IMR-90 (cell line): Measurements from ENCODE around the gene TEX264. TPM values are rescaled to one million over a fixed set of nuclear protein-coding genes. Genes with fewer than 3 reads are reported as not detected.

Source experiments
- ATAC-seq: fragments of 200-7000 bp; cut with Tn5 transposase; 2 replicates; pipeline ENCODE4 v1.9.1; 2020; ENCODE audit warnings: low read depth, mild to moderate bottlenecking, moderate library complexity
- BruUV-seq: library from RNA; stranded (reverse); fragments of 400-500 nt; replicated peaks from 2 replicates; lab custom pipeline; 2021; lab: Mats Ljungman, UMichigan
- CTCF ChIA-PET: fragments of 300-600 bp; formaldehyde crosslinking; extraction: SDS; loops from one replicate; lab custom pipeline; 2021; ENCODE audit warnings: antibody characterized with exemption; lab: Yijun Ruan, JAX
- POLR2A ChIA-PET: fragments of 300-600 bp; sonication (Branson Sonifier 250); formaldehyde crosslinking; loops from one replicate; lab custom pipeline; 2022; ENCODE audit warnings: antibody characterized with exemption; ENCODE audit not compliant: unreplicated experiment; lab: Charles Lee
- DNase-seq: peaks from one replicate; pipeline ENCODE4 v3.0.0; 2013
- H2AFZ ChIP-seq: replicated peaks from 2 replicates; pipeline ENCODE3; 2013; ENCODE audit warnings: low read length, mild to moderate bottlenecking; ENCODE audit not compliant: poor library complexity
- H2AK5ac ChIP-seq: 2 replicates; pipeline ENCODE4 v1.6.1; 2013; ENCODE audit warnings: low read depth, low read length, inconsistent platforms
- H2AK9ac ChIP-seq: replicated peaks from 2 replicates; pipeline ENCODE3; 2013; ENCODE audit warnings: mild to moderate bottlenecking, low read depth, low read length, moderate library complexity; ENCODE audit not compliant: poor library complexity
- H2BK120ac ChIP-seq: 2 replicates; pipeline ENCODE4 v1.6.1; 2013; ENCODE audit warnings: low read depth, low read length, inconsistent platforms
- H2BK15ac ChIP-seq: 3 replicates; pipeline ENCODE4 v1.6.1; 2013; ENCODE audit warnings: low read depth, low read length, inconsistent platforms
- H2BK20ac ChIP-seq: 2 replicates; pipeline ENCODE4 v1.6.1; 2013; ENCODE audit warnings: low read depth, mild to moderate bottlenecking, inconsistent platforms, low read length, moderate library complexity
- H2BK5ac ChIP-seq: 2 replicates; pipeline ENCODE4 v1.6.1; 2013; ENCODE audit warnings: mild to moderate bottlenecking, low read depth, low read length, inconsistent platforms; ENCODE audit not compliant: poor library complexity, severe bottlenecking
- H3K14ac ChIP-seq: replicated peaks from 2 replicates; pipeline ENCODE4 v1.6.1; 2013; ENCODE audit warnings: low read depth, low read length, inconsistent platforms
- H3K18ac ChIP-seq: 2 replicates; pipeline ENCODE4 v1.6.1; 2013; ENCODE audit warnings: low read depth, low read length, control low read depth
- H3K23ac ChIP-seq: 2 replicates; pipeline ENCODE4 v1.6.1; 2013; ENCODE audit warnings: low read depth, low read length, inconsistent platforms
- H3K27ac ChIP-seq: 2 replicates; pipeline ENCODE4 v1.5.1; 2013; ENCODE audit warnings: mild to moderate bottlenecking, control low read depth, low read length; ENCODE audit not compliant: insufficient read depth
- H3K27me3 ChIP-seq: 2 replicates; pipeline ENCODE4 v1.6.1; 2013; ENCODE audit warnings: low read length; ENCODE audit not compliant: control insufficient read depth, insufficient read depth
- H3K36me3 ChIP-seq: 2 replicates; pipeline ENCODE4 v1.6.1; 2013; ENCODE audit warnings: low read length, mixed read lengths; ENCODE audit not compliant: control insufficient read depth, insufficient read depth
- H3K4ac ChIP-seq: 2 replicates; pipeline ENCODE4 v1.6.1; 2013; ENCODE audit warnings: low read depth, low read length, inconsistent platforms
- H3K4me1 ChIP-seq: 2 replicates; pipeline ENCODE4 v1.6.1; 2013; ENCODE audit warnings: low read length, mixed read lengths; ENCODE audit not compliant: control insufficient read depth, insufficient read depth
- H3K4me2 ChIP-seq: 2 replicates; pipeline ENCODE4 v1.6.1; 2013; ENCODE audit warnings: low read depth, mild to moderate bottlenecking, control low read depth, low read length, moderate library complexity
- H3K4me3 ChIP-seq: 2 replicates; pipeline ENCODE4 v1.5.1; 2013; ENCODE audit warnings: low read depth, mild to moderate bottlenecking, control low read depth, low read length, moderate library complexity; ENCODE audit not compliant: insufficient read depth
- H3K56ac ChIP-seq: 2 replicates; pipeline ENCODE4 v1.6.1; 2013; ENCODE audit warnings: low read length, inconsistent platforms; ENCODE audit not compliant: insufficient read depth; ENCODE audit errors: extremely low read depth
- H3K79me1 ChIP-seq, 2 experiments: 2 replicates each; pipeline ENCODE4 v1.6.1; 2013; ENCODE audit warnings: low read length in 2 of 2, inconsistent platforms in 1 of 2, low read depth in 1 of 2
- H3K9ac ChIP-seq: 2 replicates; pipeline ENCODE4 v1.6.1; 2013; ENCODE audit warnings: low read depth, low read length, control low read depth
- H3K9me1 ChIP-seq: 2 replicates; pipeline ENCODE4 v1.6.1; 2013; ENCODE audit warnings: low read length, inconsistent platforms; ENCODE audit not compliant: insufficient read depth
- H3K9me3 ChIP-seq: 2 replicates; pipeline ENCODE4 v1.6.1; 2013; ENCODE audit warnings: low read length; ENCODE audit not compliant: control insufficient read depth, insufficient read depth
- H4K20me1 ChIP-seq: 2 replicates; pipeline ENCODE4 v1.6.1; 2013; ENCODE audit warnings: low read length, inconsistent platforms; ENCODE audit not compliant: insufficient read depth
- H4K5ac ChIP-seq: 2 replicates; pipeline ENCODE4 v1.6.1; 2013; ENCODE audit warnings: mild to moderate bottlenecking, low read depth, low read length, control low read depth
- H4K8ac ChIP-seq, 2 experiments: 2 replicates each; pipeline ENCODE4 v1.6.1; 2013; ENCODE audit warnings: low read depth in 2 of 2, low read length in 2 of 2, control low read depth in 1 of 2, inconsistent platforms in 1 of 2
- H4K91ac ChIP-seq: 2 replicates; pipeline ENCODE4 v1.6.1; 2013; ENCODE audit warnings: low read depth, low read length, inconsistent platforms; ENCODE audit not compliant: insufficient read depth
- CEBPB ChIP-seq: IDR thresholded peaks from 2 replicates; pipeline ENCODE4 v1.6.1; 2012; ENCODE audit warnings: low read depth, low read length, improper control_type of control experiment
- CHD1 ChIP-seq: IDR thresholded peaks from 2 replicates; pipeline ENCODE4 v1.6.1; 2012; ENCODE audit warnings: low read depth, low read length, improper control_type of control experiment
- ELK1 ChIP-seq: fragments of 150-350 bp; IDR thresholded peaks from 2 replicates; pipeline ENCODE4 v1.6.1; 2016; ENCODE audit warnings: low read depth, mild to moderate bottlenecking, low read length, moderate library complexity, borderline replicate concordance
- MXI1 ChIP-seq: IDR thresholded peaks from 2 replicates; pipeline ENCODE4 v1.6.1; 2012; ENCODE audit warnings: low read depth, mild to moderate bottlenecking, low read length, moderate library complexity, borderline replicate concordance
- WGBS, 2 experiments: methylation state at CpG; one replicate each; pipeline versions ENCODE4 v1.1.5 to v1.1.7; 2013; ENCODE audit warnings: missing lambda C conversion rate in 2 of 2; ENCODE audit not compliant: insufficient read length in 1 of 2; ENCODE audit errors: extremely low coverage in 2 of 2; 5-methylcytosine and 5-hydroxymethylcytosine counted together
- dilution Hi-C: fragments of 300-500 bp; cut with HindIII; formaldehyde crosslinking; loops from one replicate; pipeline ENCODE4 v1.14.3; 2018; ENCODE audit warnings: low sequenced_read_pairs; ENCODE audit not compliant: unreplicated experiment
- in situ Hi-C: fragments of 300-500 bp; cut with MboI; formaldehyde crosslinking; loops from 3 replicates; pipeline ENCODE4 v1.14.3; 2019; ENCODE audit warnings: low sequenced_read_pairs, inconsistent platforms, mixed read lengths
- intact Hi-C: fragments of 100-400 bp; cut with micrococcal nuclease; formaldehyde crosslinking; loops from 2 replicates; pipeline ENCODE4 v1.10.0; 2022
- polyA plus RNA-seq, 3 experiments: library from polyadenylated mRNA; depleted of rRNA; stranded (reverse); fragments of >200 nt; gene quantifications; 2 replicates each; pipeline ENCODE4 v1.2.3, GENCODE V29; 2012; ENCODE audit warnings: low replicate concordance in 1 of 3
- total RNA-seq: library from RNA; depleted of rRNA; stranded (reverse); fragments of >200 nt; gene quantifications from 2 replicates; pipeline ENCODE4 v1.2.3, GENCODE V29; 2012

TEX264 gene
- total and polyA plus RNA-seq, 2 of the 4 experiments (the other 2 are of a cell fraction): 30.3 to 45.0 TPM

- Histone ChIP-seq H2BK5ac (no peak overlapping the region), H2BK120ac (no peak overlapping the region), H3K9me3 (no peaks in the 10 kb centered on the region), H3K79me1 (no peaks in the 10 kb centered on the region), H3K14ac (no peak overlapping the region), H2AFZ (no peak overlapping the region), H3K27ac (no peak overlapping the region), H3K9me1 (no peaks in the 10 kb centered on the region), H3K18ac (no peak overlapping the region), H2BK20ac (no peak overlapping the region), H4K20me1 (no peaks in the 10 kb centered on the region), H4K8ac (no peak overlapping the region), H4K5ac (no peak overlapping the region), H3K4me2 (no peak overlapping the region), H2BK15ac (no peak overlapping the region), H3K27me3 (no peaks in the 10 kb centered on the region), H3K23ac (no peak overlapping the region), H3K36me3 (no peaks in the 10 kb centered on the region), H3K9ac (no peak overlapping the region), H2AK5ac (no peak overlapping the region), H4K91ac (no peak overlapping the region), H2AK9ac (no peak overlapping the region), H3K56ac (no peak overlapping the region), H3K4me1 (no peaks in the 10 kb centered on the region), H3K4ac (no peak overlapping the region), H3K4me3 (no peak overlapping the region)
- no TSS peak for BruUV-seq
- dilution Hi-C loops: no loop called here
- WGBS, 2 experiments: no CpG with 5 or more reads among the region's 1 CpG
- ChIA-PET CTCF (interaction anchor here (0.6 kb wide), 1 partner anchor 19 kb away, joined by 4 read pairs; no protein-coding TSS in a partner anchor), POLR2A (no interaction called here)
- ATAC-seq (no peak), DNase-seq (no peak)
- TF ChIP-seq CHD1 (no peak), MXI1 (no peak), CEBPB (no peak), ELK1 (no peak)
- in situ Hi-C loops: no loop called here
- intact Hi-C loops: no loop called here
Observed at GRCh38 chr3:51750878-51751277, 79.8 kb downstream of the TEX264 start.
